ENCODE results near the gene CADPS2. TPM values are rescaled to one million over a fixed set of nuclear protein-coding genes. Genes with fewer than 3 reads are reported as not detected.

Gene CADPS2
- total RNA-seq, 2 donors from 2014 or later = 16.4 to 32.5 TPM

- H3K9me3 ChIP-seq = no peaks in the 10 kb centered on the region
- no peak overlapping the region for H3K4me3 ChIP-seq
- H3K27ac ChIP-seq = no peak overlapping the region
- ATAC-seq (ENCODE audit: insufficient number of reproducible peaks, low FRiP score, low read depth) (no peak), DNase-seq (ENCODE audit: low spot score) (no peak)
- no peaks in the 10 kb centered on the region for H3K27me3 ChIP-seq (replicated peaks; ENCODE audit: insufficient read depth)
- TF ChIP-seq, protein P1, sequence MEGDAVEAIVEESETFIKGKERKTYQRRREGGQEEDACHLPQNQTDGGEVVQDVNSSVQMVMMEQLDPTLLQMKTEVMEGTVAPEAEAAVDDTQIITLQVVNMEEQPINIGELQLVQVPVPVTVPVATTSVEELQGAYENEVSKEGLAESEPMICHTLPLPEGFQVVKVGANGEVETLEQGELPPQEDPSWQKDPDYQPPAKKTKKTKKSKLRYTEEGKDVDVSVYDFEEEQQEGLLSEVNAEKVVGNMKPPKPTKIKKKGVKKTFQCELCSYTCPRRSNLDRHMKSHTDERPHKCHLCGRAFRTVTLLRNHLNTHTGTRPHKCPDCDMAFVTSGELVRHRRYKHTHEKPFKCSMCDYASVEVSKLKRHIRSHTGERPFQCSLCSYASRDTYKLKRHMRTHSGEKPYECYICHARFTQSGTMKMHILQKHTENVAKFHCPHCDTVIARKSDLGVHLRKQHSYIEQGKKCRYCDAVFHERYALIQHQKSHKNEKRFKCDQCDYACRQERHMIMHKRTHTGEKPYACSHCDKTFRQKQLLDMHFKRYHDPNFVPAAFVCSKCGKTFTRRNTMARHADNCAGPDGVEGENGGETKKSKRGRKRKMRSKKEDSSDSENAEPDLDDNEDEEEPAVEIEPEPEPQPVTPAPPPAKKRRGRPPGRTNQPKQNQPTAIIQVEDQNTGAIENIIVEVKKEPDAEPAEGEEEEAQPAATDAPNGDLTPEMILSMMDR (IDR thresholded peaks at IDR 0.05) = no peak
- H3K36me3 ChIP-seq = no peaks in the 10 kb centered on the region
- no peaks in the 10 kb centered on the region for H3K4me1 ChIP-seq (ENCODE audit: control insufficient read depth in 1 of 2, low read depth in 2 of 2)
Measured at GRCh38 chr7:122616951-122617350, 269.3 kb downstream of the CADPS2 start.

- TF ChIP-seq, protein P1 (IDR thresholded peaks at IDR 0.05) = no peak
Measured at GRCh38 chr7:122605929-122606328, 280.3 kb downstream of the CADPS2 start.

DNA sequence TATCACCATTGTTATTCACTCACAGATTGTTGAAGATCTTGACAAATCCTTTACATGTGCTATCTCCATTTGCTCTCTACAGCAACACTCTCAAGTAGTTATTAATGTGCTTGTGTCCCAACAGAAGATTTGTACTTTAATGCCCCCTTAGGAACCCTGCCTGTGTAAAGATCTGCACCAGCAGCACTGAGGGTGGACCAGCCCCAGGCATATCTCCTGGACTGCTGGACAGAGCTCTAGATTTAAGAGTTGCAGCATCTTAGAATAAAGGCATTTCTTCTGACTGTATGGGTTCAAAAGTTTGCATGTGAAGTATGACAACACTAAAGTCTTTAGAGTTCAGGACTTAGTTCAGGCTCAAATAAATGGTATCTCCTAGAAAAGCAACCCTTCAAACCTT, 282.0 kb downstream of the CADPS2 start:
- no peak overlapping the region for H3K4me3 ChIP-seq
- ATAC-seq (ENCODE audit: insufficient number of reproducible peaks, low FRiP score, low read depth) = no peak
- H3K27ac ChIP-seq = no peak overlapping the region
- H3K36me3 ChIP-seq = no peaks in the 10 kb centered on the region
- H3K9me3 ChIP-seq = no peaks in the 10 kb centered on the region
- DNase-seq (ENCODE audit: low spot score) = no peak
- TF ChIP-seq, protein P1 (IDR thresholded peaks at IDR 0.05) = no peak
- no peaks in the 10 kb centered on the region for H3K27me3 ChIP-seq (replicated peaks; ENCODE audit: insufficient read depth)
- no peaks in the 10 kb centered on the region for H3K4me1 ChIP-seq (ENCODE audit: control insufficient read depth in 1 of 2, low read depth in 2 of 2)

More at GRCh38 chr7:122605929-122606328, 280.3 kb downstream of the CADPS2 start:
- DNase-seq (ENCODE audit: low spot score) (no peak), ATAC-seq (ENCODE audit: insufficient number of reproducible peaks, low FRiP score, low read depth) (no peak)
- Histone ChIP-seq H3K4me3 (no peak overlapping the region), H3K4me1 (ENCODE audit: control insufficient read depth in 1 of 2, low read depth in 2 of 2) (no peaks in the 10 kb centered on the region), H3K27ac (no peak overlapping the region), H3K27me3 (replicated peaks; ENCODE audit: insufficient read depth) (no peaks in the 10 kb centered on the region), H3K36me3 (no peaks in the 10 kb centered on the region), H3K9me3 (no peaks in the 10 kb centered on the region)

DNA sequence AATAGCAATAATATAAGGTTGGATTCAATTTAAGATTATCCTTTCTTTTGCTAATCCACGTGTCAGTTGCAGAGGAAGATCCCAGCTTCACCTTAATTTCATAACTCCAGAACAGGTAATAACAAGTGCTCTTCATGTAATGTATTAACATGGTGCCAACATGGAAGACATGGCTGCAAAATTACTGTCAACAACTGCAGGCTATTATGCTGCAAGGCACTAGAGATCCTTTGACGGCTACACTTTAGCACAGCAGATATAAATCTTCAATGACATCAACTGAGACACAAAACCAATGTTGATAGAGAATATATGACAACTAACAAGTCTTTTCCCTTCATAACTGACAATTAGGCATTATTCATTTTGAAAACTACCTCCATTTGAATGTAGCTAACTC, 283.5 kb downstream of the CADPS2 start:
- Histone ChIP-seq H3K4me3 (no peak overlapping the region), H3K36me3 (no peaks in the 10 kb centered on the region), H3K27ac (no peak overlapping the region), H3K27me3 (replicated peaks; ENCODE audit: insufficient read depth) (no peaks in the 10 kb centered on the region), H3K9me3 (no peaks in the 10 kb centered on the region), H3K4me1 (ENCODE audit: control insufficient read depth in 1 of 2, low read depth in 2 of 2) (no peaks in the 10 kb centered on the region)
- no peak for ATAC-seq (ENCODE audit: insufficient number of reproducible peaks, low FRiP score, low read depth)
- no peak for DNase-seq (ENCODE audit: low spot score)
- TF ChIP-seq, protein P1 (IDR thresholded peaks at IDR 0.05) = no peak

- DNase-seq (ENCODE audit: low spot score) (no peak), ATAC-seq (ENCODE audit: insufficient number of reproducible peaks, low FRiP score, low read depth) (no peak)
- Histone ChIP-seq H3K36me3 (no peaks in the 10 kb centered on the region), H3K9me3 (no peaks in the 10 kb centered on the region), H3K4me1 (ENCODE audit: control insufficient read depth in 1 of 2, low read depth in 2 of 2) (no peaks in the 10 kb centered on the region), H3K4me3 (no peak overlapping the region), H3K27me3 (replicated peaks; ENCODE audit: insufficient read depth) (no peaks in the 10 kb centered on the region), H3K27ac (no peak overlapping the region)
- TF ChIP-seq, protein P1 (IDR thresholded peaks at IDR 0.05) = no peak
Measured at GRCh38 chr7:122600630-122601029, 285.6 kb downstream of the CADPS2 start.
